H1 (cell line): ENCODE measurements around the gene MAPK9. TPM values are rescaled to one million over a fixed set of nuclear protein-coding genes. Genes with fewer than 3 reads are reported as not detected.

ENCODE experiments used
- CTCF ChIA-PET: fragments of 300-600 bp; sonication (Branson Sonifier 250); formaldehyde crosslinking; loops from one replicate; lab custom pipeline; 2021; ENCODE audit not compliant: partially characterized antibody; lab: Charles Lee
- POLR2A ChIA-PET: fragments of 300-600 bp; sonication (Branson Sonifier 250); formaldehyde crosslinking; loops from one replicate; lab custom pipeline; 2021; ENCODE audit warnings: inconsistent platforms; ENCODE audit not compliant: partially characterized antibody; lab: Charles Lee
- DNase-seq, 2 experiments: peaks; one replicate each; pipeline versions ENCODE4 v3.0.0 to v3.0.0-alpha.2; 2010 to 2022; ENCODE audit warnings: low spot score in 2 of 2, low read depth in 1 of 2, mixed read lengths in 1 of 2
- FAIRE-seq: peaks from 2 replicates; lab custom pipeline; 2011; peaks lifted over from hg19 to GRCh38; lab: Jason Lieb, UNC
- H2AFZ ChIP-seq: 2 replicates; pipeline ENCODE4 v1.8.1; 2012; ENCODE audit warnings: low read length, inconsistent platforms
- H2AK5ac ChIP-seq: 2 replicates; pipeline ENCODE4 v1.6.1; 2013; ENCODE audit warnings: low read depth, low read length
- H2BK120ac ChIP-seq: replicated peaks from 2 replicates; pipeline ENCODE3; 2013; ENCODE audit warnings: low read depth, low read length, inconsistent platforms
- H2BK12ac ChIP-seq: 2 replicates; pipeline ENCODE4 v1.6.1; 2013; ENCODE audit warnings: low read depth, low read length
- H2BK15ac ChIP-seq: 2 replicates; pipeline ENCODE4 v1.6.1; 2013; ENCODE audit warnings: low read length
- H2BK20ac ChIP-seq: 2 replicates; pipeline ENCODE4 v1.6.1; 2013; ENCODE audit warnings: low read length
- H2BK5ac ChIP-seq: 2 replicates; pipeline ENCODE4 v1.6.1; 2013; ENCODE audit warnings: low read depth, low read length
- H3K14ac ChIP-seq: 2 replicates; pipeline ENCODE4 v1.6.1; 2013; ENCODE audit warnings: inconsistent platforms; ENCODE audit not compliant: insufficient read length
- H3K18ac ChIP-seq: 2 replicates; pipeline ENCODE4 v1.6.1; 2013; ENCODE audit warnings: low read length; ENCODE audit errors: extremely low read depth
- H3K23ac ChIP-seq: 2 replicates; pipeline ENCODE4 v1.6.1; 2013; ENCODE audit warnings: inconsistent platforms; ENCODE audit not compliant: insufficient read length
- H3K23me2 ChIP-seq: 2 replicates; pipeline ENCODE4 v1.6.1; 2013; ENCODE audit warnings: low read depth, low read length
- H3K27ac ChIP-seq: 2 replicates; pipeline ENCODE4 v1.6.1; 2011; ENCODE audit warnings: low read depth, low read length, inconsistent platforms
- H3K27me3 ChIP-seq, 4 experiments: replicated peaks in 1 of 4; 1 replicate in 1 of 4; 2 replicates in 3 of 4; pipeline versions ENCODE4 v1.6.1 to v1.8.1; 2011 to 2013; ENCODE audit warnings: low read length in 3 of 4, mild to moderate bottlenecking in 3 of 4, inconsistent platforms in 2 of 4, mixed read lengths in 2 of 4, moderate library complexity in 1 of 4; ENCODE audit not compliant: control insufficient read depth in 3 of 4, insufficient read depth in 3 of 4; ENCODE audit errors: extremely low read depth in 1 of 4
- H3K36me3 ChIP-seq, 4 experiments: 2 replicates each; pipeline versions ENCODE4 v1.6.1 to v1.8.1; 2011 to 2013; ENCODE audit warnings: mild to moderate bottlenecking in 4 of 4, low read length in 3 of 4, moderate library complexity in 2 of 4, control low read depth in 1 of 4, inconsistent platforms in 1 of 4; ENCODE audit not compliant: insufficient read depth in 4 of 4, control insufficient read depth in 2 of 4
- H3K4ac ChIP-seq: replicated peaks from 2 replicates; pipeline ENCODE3; 2013; ENCODE audit warnings: low read length, low read depth, mixed read lengths, inconsistent platforms; ENCODE audit not compliant: insufficient read length
- H3K4me1 ChIP-seq, 4 experiments: replicated peaks in 1 of 4; 1 replicate in 1 of 4; 2 replicates in 3 of 4; pipeline versions ENCODE4 v1.6.1 to v1.8.1; 2011 to 2013; ENCODE audit warnings: low read length in 3 of 4, inconsistent platforms in 2 of 4, mixed read lengths in 1 of 4; ENCODE audit not compliant: insufficient read depth in 4 of 4, control insufficient read depth in 3 of 4
- H3K4me2 ChIP-seq, 2 experiments: 2 replicates each; pipeline versions ENCODE4 v1.6.1 to v1.8.1; 2011 to 2013; ENCODE audit warnings: low read depth in 2 of 2, low read length in 2 of 2, control low read depth in 1 of 2, inconsistent platforms in 1 of 2, mild to moderate bottlenecking in 1 of 2; ENCODE audit not compliant: insufficient read depth in 1 of 2
- H3K4me3 ChIP-seq, 4 experiments: fragments of 200-600, 300-600 bp in 1 of 4; sonication (generic), shearing (Covaris generic), sonication (Bioruptor Twin) in 1 of 4; 2 replicates each; pipeline versions ENCODE4 v1.5.1 to v1.8.1; 2011 to 2016; ENCODE audit warnings: low read length in 4 of 4, low read depth in 3 of 4, control low read depth in 2 of 4, inconsistent platforms in 2 of 4, mild to moderate bottlenecking in 2 of 4, mixed read lengths in 1 of 4, moderate library complexity in 1 of 4; ENCODE audit not compliant: insufficient read depth in 2 of 4; ENCODE audit errors: extremely low read depth in 1 of 4
- H3K56ac ChIP-seq: replicated peaks from 2 replicates; pipeline ENCODE3; 2013; ENCODE audit warnings: low read depth, mild to moderate bottlenecking, mixed read lengths, low read length, inconsistent platforms; ENCODE audit not compliant: insufficient read length
- H3K79me1 ChIP-seq: 2 replicates; pipeline ENCODE4 v1.6.1; 2013; ENCODE audit warnings: low read depth, low read length, control low read depth
- H3K79me2 ChIP-seq, 2 experiments: 2 replicates each; pipeline versions ENCODE4 v1.6.1 to v1.8.1; 2012 to 2013; ENCODE audit warnings: low read length in 2 of 2, mild to moderate bottlenecking in 2 of 2, inconsistent platforms in 1 of 2; ENCODE audit not compliant: insufficient read depth in 2 of 2, control insufficient read depth in 1 of 2
- H3K9ac ChIP-seq, 4 experiments: replicated peaks in 1 of 4; 1 replicate in 1 of 4; 2 replicates in 3 of 4; pipeline versions ENCODE4 v1.6.1 to v1.8.1; 2011 to 2013; ENCODE audit warnings: low read depth in 3 of 4, low read length in 3 of 4, control low read depth in 2 of 4, mild to moderate bottlenecking in 2 of 4, moderate library complexity in 2 of 4, inconsistent platforms in 1 of 4; ENCODE audit errors: extremely low read depth in 1 of 4
- H3K9me3 ChIP-seq, 2 experiments: 2 replicates each; pipeline versions ENCODE4 v1.6.1 to v1.8.1; 2012 to 2013; ENCODE audit warnings: mild to moderate bottlenecking in 2 of 2, moderate library complexity in 2 of 2, control low read depth in 1 of 2, inconsistent platforms in 1 of 2, low read depth in 1 of 2, low read length in 1 of 2, mixed read lengths in 1 of 2; ENCODE audit not compliant: insufficient read depth in 2 of 2
- H4K20me1 ChIP-seq, 2 experiments: replicated peaks in 1 of 2; 2 replicates each; pipeline versions ENCODE3 to v1.8.1; 2011 to 2013; ENCODE audit warnings: inconsistent platforms in 2 of 2, low read length in 2 of 2, mild to moderate bottlenecking in 1 of 2; ENCODE audit not compliant: insufficient read depth in 2 of 2, control insufficient read depth in 1 of 2
- H4K5ac ChIP-seq: 2 replicates; pipeline ENCODE4 v1.6.1; 2013; ENCODE audit warnings: low read length, low read depth, mixed read lengths, inconsistent platforms; ENCODE audit not compliant: insufficient read length
- H4K8ac ChIP-seq: 2 replicates; pipeline ENCODE4 v1.8.0; 2013; ENCODE audit warnings: mild to moderate bottlenecking, moderate library complexity, low read length, inconsistent platforms; ENCODE audit not compliant: insufficient read depth; ENCODE audit errors: extremely low read depth
- H4K91ac ChIP-seq: replicated peaks from 2 replicates; pipeline ENCODE3; 2013; ENCODE audit warnings: low read length, mixed read lengths, inconsistent platforms; ENCODE audit not compliant: insufficient read length
- JUN ChIP-seq: IDR thresholded peaks from 2 replicates; pipeline ENCODE4 v1.6.1; 2011; ENCODE audit warnings: low read depth, mild to moderate bottlenecking, improper control_type of control experiment, low read length
- SP1 ChIP-seq: IDR thresholded peaks from 2 replicates; pipeline ENCODE4 v1.6.1; 2011; ENCODE audit warnings: low read depth, low read length
- WGBS, 2 experiments: shearing (Covaris generic) in 1 of 2; methylation state at CpG; one replicate each; pipeline versions ENCODE4 v1.1.6 to v1.1.7; 2013 to 2015; ENCODE audit warnings: low lambda C conversion rate in 2 of 2, mixed read lengths in 2 of 2, inconsistent platforms in 1 of 2, low coverage in 1 of 2, missing lambda C conversion rate in 1 of 2; ENCODE audit not compliant: insufficient replicate concordance in 2 of 2, insufficient coverage in 1 of 2, insufficient read length in 1 of 2; ENCODE audit errors: extremely low coverage in 1 of 2, missing lambda C conversion rate in 1 of 2; 5-methylcytosine and 5-hydroxymethylcytosine counted together
- polyA plus RNA-seq, 7 experiments: library from polyadenylated mRNA; depleted of rRNA in 3 of 7; stranded (reverse) in 5 of 7; unstranded in 2 of 7; fragments of >200 nt in 5 of 7; fragments of 200-250 nt in 2 of 7; gene quantifications; 1 replicate in 5 of 7; 2 replicates in 1 of 7; 4 replicates in 1 of 7; pipeline versions ENCODE4 v1.2.1 to v1.2.3, GENCODE V29; 2011 to 2013; ENCODE audit warnings: missing spikeins in 2 of 7, mixed read lengths in 2 of 7
- total RNA-seq: library from RNA; stranded (reverse); fragmentation: NEBNext Ultra II Directional; extraction: Animal tissue kit (Norgen Biotek cat#: 25700); gene quantifications from 2 replicates; pipeline ENCODE4 v1.2.1, GENCODE V29; 2021

MAPK9 gene
- total and polyA plus RNA-seq, 2 of the 8 experiments (the other 6 are each of a cell fraction or from before 2014, with no cell fraction given), result 22.3 to 43.7 TPM

GRCh38 chr5:180238631-180239030 lies 53.3 kb downstream of the MAPK9 start:
- Histone ChIP-seq H3K4ac (no peak overlapping the region), H3K4me3 (no peak overlapping the region), H3K79me2 (no peaks in the 10 kb centered on the region), H3K27me3 (no peaks in the 10 kb centered on the region), H3K23ac (no peak overlapping the region), H2BK12ac (no peak overlapping the region), H2BK5ac (no peak overlapping the region), H3K79me1 (no peaks in the 10 kb centered on the region), H3K4me2 (no peak overlapping the region), H4K91ac (no peak overlapping the region), H2BK15ac (no peak overlapping the region), H4K20me1 (no peaks in the 10 kb centered on the region), H3K14ac (no peak overlapping the region), H3K23me2 (no peaks in the 10 kb centered on the region), H4K5ac (no peak overlapping the region), H3K56ac (no peak overlapping the region), H2BK20ac (no peak overlapping the region), H3K9ac (no peak overlapping the region), H2AK5ac (no peak overlapping the region), H2AFZ (no peak overlapping the region), H3K4me1 (no peaks in the 10 kb centered on the region; a peak in 1 of 7 replicates), H3K18ac (no peak overlapping the region), H2BK120ac (no peak overlapping the region), H3K9me3 (no peaks in the 10 kb centered on the region), H3K36me3 (peaks cover 5 to 44% (median 10%) of the 10 kb centered on the region in 4 experiments; a peak in 7 of 8 replicates), H4K8ac (no peak overlapping the region), H3K27ac (no peak overlapping the region)
- CTCF ChIA-PET, result interaction anchor here (1.0 kb wide), 1 partner anchor 31 kb away, joined by 3 read pairs; no protein-coding TSS in a partner anchor
- DNase-seq (no peak), FAIRE-seq (no peak)
- POLR2A ChIA-PET, result no interaction called here
- 96% methylated on average over 2 of the region's 2 CpGs; no CpG with 5 or more reads in 1 of the 2 experiments for WGBS, 2 experiments
- TF ChIP-seq JUN (no peak), SP1 (no peak)
